HFFc6 (cell line): Measurements from ENCODE around the gene PHLDB2. TPM values are rescaled to one million over a fixed set of nuclear protein-coding genes. Genes with fewer than 3 reads are reported as not detected.

Experiments
- DNase-seq: peaks from one replicate; pipeline ENCODE4 v3.0.0-alpha.2; 2018
- H3K27ac Mint-ChIP-seq: 2 replicates; pipeline ENCODE4 v1.8.0; 2020; ENCODE audit warnings: mild to moderate bottlenecking, mixed read lengths
- H3K27me3 Mint-ChIP-seq: 2 replicates; pipeline ENCODE4 v1.8.0; 2021; ENCODE audit warnings: mild to moderate bottlenecking, moderate library complexity, mixed read lengths; ENCODE audit not compliant: insufficient read depth
- H3K36me3 Mint-ChIP-seq: 2 replicates; pipeline ENCODE4 v1.8.0; 2021; ENCODE audit warnings: low read depth, mixed read lengths
- H3K4me1 Mint-ChIP-seq: 2 replicates; pipeline ENCODE4 v1.8.0; 2020; ENCODE audit warnings: low read depth, mixed read lengths
- H3K4me3 Mint-ChIP-seq: 2 replicates; pipeline ENCODE4 v1.8.0; 2020; ENCODE audit warnings: mild to moderate bottlenecking, moderate library complexity, mixed read lengths
- H3K9me3 Mint-ChIP-seq: 2 replicates; pipeline ENCODE4 v1.8.0; 2020; ENCODE audit warnings: mild to moderate bottlenecking, mixed read lengths
- CTCF ChIP-seq: fragments of 200-600 bp; sonication (generic); IDR thresholded peaks from 2 replicates; pipeline ENCODE4 v1.5.0; 2021; ENCODE audit warnings: antibody characterized with exemption, mild to moderate bottlenecking
- total RNA-seq, 6 experiments: library from RNA; stranded (reverse); fragmentation: NEBNext Ultra II Directional; extraction: Animal tissue kit (Norgen Biotek cat#: 25700); gene quantifications; 2 replicates in 1 of 6; 3 replicates in 5 of 6; pipeline ENCODE4 v1.2.3, GENCODE V29; 2021

Gene PHLDB2
- total RNA-seq, 6 experiments from 2014 or later: 35.4 to 55.9 (median 37.6) TPM

GRCh38 chr3:111980716-111981456 is 121.8 kb downstream of the PHLDB2 start:
- DNase-seq: no peak
- peaks cover 9% of the 10 kb centered on the region; the same call in 1 of the 2 replicates for H3K36me3 Mint-ChIP-seq
- no peaks in the 10 kb centered on the region; the same call in 1 of the 2 replicates for H3K27me3 Mint-ChIP-seq
- H3K4me3 Mint-ChIP-seq: peak overlapping the region; percentile 88
- H3K4me1 Mint-ChIP-seq: peaks cover 61% of the 10 kb centered on the region
- H3K9me3 Mint-ChIP-seq: no peaks in the 10 kb centered on the region
- peak overlapping the region; percentile 14; the same call in 1 of the 2 replicates for H3K27ac Mint-ChIP-seq
- no peak for TF ChIP-seq CTCF

DNA sequence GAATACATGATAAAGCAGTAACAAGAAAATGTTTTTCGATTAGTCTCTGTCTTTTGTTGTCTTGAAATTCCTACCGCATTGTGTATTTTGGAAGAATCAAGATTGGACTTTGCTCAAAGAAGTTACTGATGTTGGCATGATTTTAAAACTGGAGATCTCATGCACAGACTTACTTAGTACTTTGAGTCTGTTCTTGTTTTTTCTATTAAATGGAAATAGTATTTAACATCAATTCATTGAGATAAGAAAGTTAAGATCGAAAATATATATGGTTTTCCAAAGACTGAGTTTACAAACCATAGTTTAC is 122.3 kb downstream of the PHLDB2 start:
- H3K27me3 Mint-ChIP-seq: no peaks in the 10 kb centered on the region; the same call in 1 of the 2 replicates
- no peak for DNase-seq
- H3K27ac Mint-ChIP-seq: no peak overlapping the region
- H3K36me3 Mint-ChIP-seq: peaks cover 12% of the 10 kb centered on the region; the same call in 1 of the 2 replicates
- peak overlapping the region; percentile 38; the same call in 1 of the 2 replicates for H3K4me3 Mint-ChIP-seq
- TF ChIP-seq CTCF: no peak
- peaks cover 63% of the 10 kb centered on the region for H3K4me1 Mint-ChIP-seq
- H3K9me3 Mint-ChIP-seq: no peaks in the 10 kb centered on the region

- no peaks in the 10 kb centered on the region for H3K9me3 Mint-ChIP-seq
- no peaks in the 10 kb centered on the region for H3K27me3 Mint-ChIP-seq
- peaks cover 19% of the 10 kb centered on the region; the same call in 1 of the 2 replicates for H3K36me3 Mint-ChIP-seq
- H3K4me3 Mint-ChIP-seq: no peak overlapping the region
- no peak for TF ChIP-seq CTCF
- no peak overlapping the region; the same call in none of the 2 replicates for H3K27ac Mint-ChIP-seq
- peaks cover 59% of the 10 kb centered on the region for H3K4me1 Mint-ChIP-seq
- DNase-seq: no peak
Measured at GRCh38 chr3:111984636-111985298, 125.7 kb downstream of the PHLDB2 start.

DNA sequence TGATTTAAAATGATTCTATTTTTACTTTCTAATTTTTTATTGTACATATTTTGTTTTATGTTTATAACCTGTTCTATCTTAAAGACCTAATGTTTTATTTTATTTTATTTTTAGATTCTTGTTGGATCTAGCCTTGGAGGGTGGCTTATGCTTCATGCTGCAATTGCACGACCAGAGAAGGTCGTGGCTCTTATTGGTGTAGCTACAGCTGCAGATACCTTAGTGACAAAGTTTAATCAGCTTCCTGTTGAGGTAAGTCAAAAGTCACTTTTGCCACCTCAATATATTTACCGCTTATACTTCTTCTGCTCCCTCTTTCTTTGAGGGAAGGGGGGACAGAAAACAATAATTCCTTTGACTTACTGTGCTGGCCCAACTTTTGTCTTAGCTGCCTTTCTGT is 127.7 kb downstream of the PHLDB2 start:
- no peak for DNase-seq
- H3K36me3 Mint-ChIP-seq: peaks cover 16% of the 10 kb centered on the region; the same call in 1 of the 2 replicates
- no peak overlapping the region for H3K27ac Mint-ChIP-seq
- peaks cover 39% of the 10 kb centered on the region for H3K4me1 Mint-ChIP-seq
- no peaks in the 10 kb centered on the region for H3K27me3 Mint-ChIP-seq
- no peak for TF ChIP-seq CTCF
- no peaks in the 10 kb centered on the region for H3K9me3 Mint-ChIP-seq
- H3K4me3 Mint-ChIP-seq: no peak overlapping the region

- no peaks in the 10 kb centered on the region for H3K27me3 Mint-ChIP-seq
- peaks cover 25% of the 10 kb centered on the region for H3K4me1 Mint-ChIP-seq
- H3K36me3 Mint-ChIP-seq: peaks cover 20% of the 10 kb centered on the region; the same call in 1 of the 2 replicates
- peak; percentile 86 for TF ChIP-seq CTCF
- H3K27ac Mint-ChIP-seq: no peak overlapping the region
- no peak overlapping the region; the same call in 1 of the 2 replicates for H3K4me3 Mint-ChIP-seq
- H3K9me3 Mint-ChIP-seq: no peaks in the 10 kb centered on the region
- peak; percentile 73 for DNase-seq
Measured at GRCh38 chr3:111989061-111989678, 130.1 kb downstream of the PHLDB2 start.
